CD1c-positive myeloid dendritic cell (primary cell): ENCODE measurements around the gene KRT74.

Experiments used
- DNase-seq: peaks from one replicate; pipeline ENCODE4 v3.0.0-alpha.2; 2016; ENCODE audit errors: extremely low spot score

KRT74 gene

GRCh38 chr12:52537101-52537500 is 36.5 kb downstream of the KRT74 start:
- DNase-seq: no peak

- DNase-seq: no peak
Measured at GRCh38 chr12:52535574-52535973, 38.1 kb downstream of the KRT74 start.

DNA sequence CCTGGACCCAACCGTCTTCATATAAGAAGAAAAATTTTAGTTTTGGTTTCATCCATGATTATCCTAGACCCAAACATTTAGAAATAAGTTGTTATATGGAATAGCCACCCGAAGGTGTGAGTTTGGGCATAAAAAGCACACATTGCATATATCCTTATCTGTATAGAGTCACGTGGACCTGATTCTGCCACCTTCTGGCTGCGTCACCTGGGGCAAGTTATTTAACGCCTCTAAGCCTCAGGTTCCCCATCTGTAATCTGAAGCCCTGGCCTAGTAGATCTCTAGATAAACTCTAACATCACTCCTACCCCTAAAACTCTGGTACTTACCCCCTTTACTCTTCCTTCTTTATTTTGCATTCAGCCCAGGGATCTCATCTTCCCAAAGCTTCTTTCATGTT is 39.2 kb downstream of the KRT74 start:
- no peak for DNase-seq

DNA sequence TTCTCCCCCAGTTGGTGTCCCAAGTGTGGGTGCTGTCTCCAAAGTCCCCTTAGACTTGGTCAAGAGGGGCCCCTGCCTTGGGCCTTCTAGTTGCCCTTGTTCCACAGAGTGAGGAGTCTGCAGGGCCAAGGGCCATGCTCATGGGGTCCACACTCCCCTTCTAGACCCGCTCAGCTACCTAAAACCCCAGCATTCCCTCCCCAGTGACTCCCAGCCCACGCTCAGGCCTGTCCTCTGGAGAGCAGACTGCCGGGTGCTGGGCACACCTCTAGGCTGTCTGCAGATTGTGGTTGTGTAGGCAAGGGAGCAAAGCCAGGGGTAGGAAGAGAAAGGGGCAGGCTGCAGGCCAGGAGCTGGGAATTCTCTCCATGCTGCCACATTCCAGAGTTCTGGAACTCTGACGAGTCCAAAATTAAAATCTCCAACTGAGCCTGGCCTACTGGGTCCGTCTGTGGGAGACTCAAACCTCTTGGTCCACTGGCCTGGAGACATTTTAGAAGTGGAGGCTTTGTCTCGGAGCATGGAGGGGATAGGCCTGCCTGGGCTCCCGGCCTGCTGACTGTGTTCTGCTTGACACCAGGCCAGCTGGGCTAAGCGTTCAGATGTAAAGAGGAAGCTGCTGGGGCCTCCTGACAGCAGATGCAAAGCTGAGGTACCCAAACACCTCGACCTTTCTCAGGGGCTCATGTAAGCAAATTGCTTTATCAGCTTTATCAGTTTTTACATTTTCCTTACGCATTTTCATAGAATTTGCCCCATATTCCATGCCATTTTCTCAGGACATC is 39.8 kb downstream of the KRT74 start:
- DNase-seq: no peak

DNA sequence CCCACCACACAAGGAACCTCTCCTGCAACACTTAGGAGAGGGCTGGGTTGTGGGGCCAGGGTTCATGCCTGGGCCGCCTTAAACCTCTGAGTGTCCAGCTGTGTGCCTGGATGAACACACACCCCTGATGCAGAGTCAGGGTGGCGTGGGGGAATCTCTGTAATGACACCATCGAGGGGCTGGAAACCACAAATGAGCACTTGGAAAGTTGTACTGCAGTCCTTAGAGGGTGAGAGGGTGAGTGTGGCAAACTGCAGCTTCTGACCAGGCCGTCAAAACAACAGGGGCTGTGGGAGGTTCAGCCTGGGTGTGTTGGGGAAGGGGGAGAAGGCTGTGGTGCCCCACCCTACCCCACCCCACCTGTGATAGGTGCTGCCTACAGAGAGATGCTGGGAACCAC is 41.0 kb downstream of the KRT74 start:
- no peak for DNase-seq

DNA sequence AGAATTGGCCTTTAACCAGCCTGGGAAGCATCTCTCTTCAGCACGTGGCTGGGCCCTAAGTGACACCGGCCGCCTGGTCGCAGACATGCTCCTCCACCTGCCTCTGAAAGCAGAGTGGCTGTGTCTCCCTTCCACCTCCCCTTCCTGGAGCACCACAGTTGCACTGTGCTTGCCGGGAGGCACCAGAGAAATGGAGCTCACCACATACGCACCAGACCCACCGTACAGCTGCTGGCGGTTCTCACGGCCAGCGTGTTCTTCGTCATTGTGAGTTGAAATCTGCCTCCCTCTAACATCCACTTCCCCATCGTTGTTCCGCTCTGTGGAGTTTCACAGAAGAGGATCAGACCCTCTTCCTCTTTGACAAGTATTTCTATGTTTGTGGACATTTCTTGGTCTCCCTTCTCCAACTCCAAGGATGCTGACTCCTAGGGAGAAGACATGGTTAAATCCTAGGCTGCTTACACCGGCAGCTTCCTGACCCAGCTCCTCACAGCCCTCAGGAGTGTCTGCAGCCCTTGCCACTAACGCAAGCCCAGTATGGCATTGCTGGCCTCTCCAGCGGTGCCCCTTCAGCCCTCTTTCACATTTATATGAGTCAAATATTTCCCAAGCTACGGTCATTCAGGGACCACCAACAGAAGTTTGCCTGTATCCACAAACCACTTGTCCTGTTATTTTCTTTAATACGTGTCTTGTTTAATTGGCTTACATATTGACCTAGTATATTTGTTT is 41.9 kb downstream of the KRT74 start:
- peak; percentile 85 for DNase-seq

GRCh38 chr12:52530905-52531304 is 42.7 kb downstream of the KRT74 start:
- no peak for DNase-seq

GRCh38 chr12:52530366-52530765 is 43.3 kb downstream of the KRT74 start:
- no peak for DNase-seq

- DNase-seq: no peak
Measured at GRCh38 chr12:52529846-52530245, 43.8 kb downstream of the KRT74 start.

DNA sequence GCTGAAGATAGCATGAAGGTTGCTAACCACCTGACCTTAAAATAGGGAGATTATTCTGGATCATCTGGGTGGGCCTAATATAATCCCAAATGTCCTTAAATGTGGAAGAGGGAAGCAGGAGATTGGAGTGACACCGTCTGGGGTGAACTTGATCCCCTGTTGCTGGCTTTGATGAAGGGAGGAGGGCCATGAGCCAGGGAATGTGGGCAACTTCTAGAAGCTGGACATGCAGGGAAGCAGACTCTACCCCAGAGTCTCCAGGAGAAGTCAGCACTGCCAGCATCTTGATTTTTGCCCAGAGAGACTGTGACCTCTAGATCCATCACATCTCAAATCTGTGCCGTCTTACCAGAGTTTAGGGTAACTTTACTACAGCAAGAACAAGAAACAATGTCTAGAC is 44.2 kb downstream of the KRT74 start:
- DNase-seq: no peak

- DNase-seq: no peak
Measured at GRCh38 chr12:52528641-52529143, 45.0 kb downstream of the KRT74 start.

- DNase-seq: no peak
Measured at GRCh38 chr12:52527121-52527800, 46.4 kb downstream of the KRT74 start.

- no peak for DNase-seq
Measured at GRCh38 chr12:52526511-52526951, 47.1 kb downstream of the KRT74 start.

- no peak for DNase-seq
Measured at GRCh38 chr12:52525661-52526499, 47.8 kb downstream of the KRT74 start.

- no peak for DNase-seq
Measured at GRCh38 chr12:52524898-52525591, 48.6 kb downstream of the KRT74 start.

- DNase-seq: no peak
Measured at GRCh38 chr12:52524241-52524897, 49.3 kb downstream of the KRT74 start.

GRCh38 chr12:52523824-52524223 is 49.8 kb downstream of the KRT74 start:
- DNase-seq: no peak

DNA sequence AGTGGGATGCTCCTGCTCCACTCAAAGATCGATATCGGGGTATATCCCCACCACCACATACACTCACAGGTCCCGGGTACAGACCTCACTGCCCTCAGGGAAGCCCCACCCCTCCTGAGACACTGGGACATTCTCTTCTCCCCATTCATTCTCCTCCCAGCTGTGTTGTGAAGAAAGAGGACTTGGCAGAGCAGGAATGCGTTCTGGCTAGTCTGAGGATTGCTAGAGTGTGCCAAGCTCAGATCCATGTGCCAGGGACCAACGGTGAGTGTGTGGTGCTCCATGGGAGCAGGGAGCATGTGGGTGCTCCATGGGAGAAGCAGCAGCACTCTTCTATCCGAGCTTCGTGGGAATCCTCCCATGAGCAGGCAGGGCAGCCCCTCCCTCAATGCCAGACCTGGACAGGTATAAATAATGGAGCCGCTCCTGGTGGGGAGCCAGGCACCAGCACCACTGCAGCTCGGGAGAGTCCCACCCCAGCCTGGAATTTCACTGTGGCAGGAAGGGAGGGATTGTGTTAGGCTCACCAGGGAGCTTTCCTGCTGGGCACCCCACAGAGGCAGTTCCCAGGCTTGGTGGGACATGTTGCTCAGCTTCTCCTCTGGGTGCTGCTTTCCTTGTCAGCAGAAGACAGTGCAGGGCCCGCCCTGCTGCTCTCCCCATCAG is 51.2 kb downstream of the KRT74 start:
- DNase-seq: no peak

- no peak for DNase-seq
Measured at GRCh38 chr12:52521568-52522266, 51.9 kb downstream of the KRT74 start.
